GM12878 (cell line): Measurements from ENCODE around the gene ITGA11. TPM values are rescaled to one million over a fixed set of nuclear protein-coding genes. Genes with fewer than 3 reads are reported as not detected.

ENCODE experiments used
- ATAC-seq: fragments of 200-7000 bp; cut with Tn5 transposase; 3 replicates; pipeline ENCODE4 v1.9.1; 2020; ENCODE audit warnings: mild to moderate bottlenecking, moderate library complexity
- BruUV-seq: library from RNA; stranded (reverse); fragments of 400-500 nt; replicated peaks from 2 replicates; lab custom pipeline; 2021; lab: Mats Ljungman, UMichigan
- CTCF ChIA-PET: fragments of 300-600 bp; sonication (Branson Sonifier 250); formaldehyde crosslinking; extraction: SDS; loops from one replicate; lab custom pipeline; 2021; ENCODE audit warnings: inconsistent platforms; lab: Yijun Ruan, JAX
- POLR2A ChIA-PET: fragments of 350-600 bp; formaldehyde crosslinking; extraction: SDS; loops from one replicate; lab custom pipeline; 2021; ENCODE audit warnings: inconsistent platforms; lab: Charles Lee
- RAD21 ChIA-PET: fragments of 300-600 bp; sonication (Branson Sonifier 250); formaldehyde crosslinking; loops from one replicate; lab custom pipeline; 2023; ENCODE audit warnings: antibody characterized with exemption; ENCODE audit not compliant: unreplicated experiment; lab: Charles Lee
- SMC1A ChIA-PET: fragments of 300-600 bp; sonication (Branson Sonifier 250); formaldehyde crosslinking; loops from one replicate; lab custom pipeline; 2023; ENCODE audit not compliant: unreplicated experiment, uncharacterized antibody; lab: Charles Lee
- DNase-seq: peaks from one replicate; pipeline ENCODE4 v3.0.0-alpha.2; 2011; ENCODE audit warnings: low read depth, low spot score
- FAIRE-seq: peaks from 3 replicates; lab custom pipeline; 2011; peaks lifted over from hg19 to GRCh38; lab: Jason Lieb, UNC
- H2AFZ ChIP-seq: 2 replicates; pipeline ENCODE4 v1.6.0; 2011; ENCODE audit warnings: low read depth, low read length, control low read depth; ENCODE audit not compliant: control insufficient read depth
- H3K27ac ChIP-seq: 2 replicates; pipeline ENCODE4 v1.5.1; 2011; ENCODE audit warnings: control low read depth; ENCODE audit not compliant: control insufficient read depth, insufficient read depth
- H3K27me3 ChIP-seq, 2 experiments: replicated peaks in 1 of 2; 2 replicates each; pipeline versions ENCODE4 v1.6.0 to v1.6.1; 2011; ENCODE audit warnings: low read length in 1 of 2; ENCODE audit not compliant: control insufficient read depth in 2 of 2, insufficient read depth in 2 of 2
- H3K36me3 ChIP-seq, 2 experiments: 2 replicates each; pipeline ENCODE4 v1.5.1; 2011; ENCODE audit warnings: low read length in 1 of 2; ENCODE audit not compliant: control insufficient read depth in 2 of 2, insufficient read depth in 2 of 2
- H3K4me1 ChIP-seq: 2 replicates; pipeline ENCODE4 v1.6.1; 2011; ENCODE audit warnings: mild to moderate bottlenecking, low read length, moderate library complexity, mixed read lengths; ENCODE audit not compliant: control insufficient read depth, insufficient read depth
- H3K4me2 ChIP-seq: 2 replicates; pipeline ENCODE4 v1.6.0; 2011; ENCODE audit warnings: control low read depth; ENCODE audit not compliant: control insufficient read depth, insufficient read depth
- H3K4me3 ChIP-seq: fragments of 200-600 bp; sonication (generic); 2 replicates; pipeline ENCODE4 v1.5.1; 2016
- H3K79me2 ChIP-seq: 2 replicates; pipeline ENCODE4 v1.6.0; 2011; ENCODE audit warnings: low read length; ENCODE audit not compliant: control insufficient read depth, insufficient read depth
- H3K9ac ChIP-seq: 2 replicates; pipeline ENCODE4 v1.8.0; 2011; ENCODE audit warnings: low read length, control low read depth, mixed read lengths; ENCODE audit not compliant: control insufficient read depth, insufficient read depth
- H3K9me3 ChIP-seq: replicated peaks from 3 replicates; pipeline ENCODE4 v1.5.1; 2011; ENCODE audit warnings: mild to moderate bottlenecking, low read length; ENCODE audit not compliant: control insufficient read depth, insufficient read depth
- H4K20me1 ChIP-seq: 2 replicates; pipeline ENCODE4 v1.6.0; 2011; ENCODE audit not compliant: control insufficient read depth, insufficient read depth
- CEBPZ ChIP-seq: fragments of 150-350 bp; IDR thresholded peaks from 2 replicates; pipeline ENCODE4 v1.6.1; 2016; ENCODE audit warnings: low read depth, low read length
- E2F4 ChIP-seq: IDR thresholded peaks from 2 replicates; pipeline ENCODE4 v1.6.1; 2012; ENCODE audit warnings: low read depth, low read length, improper control_type of control experiment
- NBN ChIP-seq: fragments of 450-650 bp; IDR thresholded peaks from 2 replicates; pipeline ENCODE4 v1.6.1; 2016
- PML ChIP-seq: IDR thresholded peaks from 2 replicates; pipeline ENCODE4 v1.6.1; 2012; ENCODE audit warnings: low read length, inconsistent platforms
- WRNIP1 ChIP-seq: IDR thresholded peaks from 2 replicates; pipeline ENCODE4 v1.6.1; 2011; ENCODE audit warnings: low read depth, low read length, improper control_type of control experiment, borderline replicate concordance
- WGBS: methylation state at CpG from one replicate; pipeline ENCODE4 v1.1.6; 2016; ENCODE audit warnings: low lambda C conversion rate; ENCODE audit not compliant: insufficient replicate concordance, insufficient coverage; ENCODE audit errors: missing lambda C conversion rate; 5-methylcytosine and 5-hydroxymethylcytosine counted together
- in situ Hi-C: fragments of 300-500 bp; cut with MboI; formaldehyde crosslinking; loops from 9 replicates; pipeline ENCODE4 v1.14.3; 2018; ENCODE audit warnings: mixed read lengths
- intact Hi-C: fragments of 100-400 bp; cut with micrococcal nuclease; formaldehyde crosslinking; loops from one replicate; pipeline ENCODE4 v1.14.2; 2022; ENCODE audit not compliant: unreplicated experiment
- polyA plus RNA-seq, 11 experiments: library from polyadenylated mRNA; depleted of rRNA in 4 of 11; unstranded in 6 of 11; stranded (reverse) in 5 of 11; fragments of >200 nt; fragmentation: Nextera tagmentation in 4 of 11; fragmentation: Illumina TruSeq in 1 of 11; extraction: Ambion mirVana in 4 of 11; extraction: Trizol in 1 of 11; gene quantifications; 1 replicate in 1 of 11; 2 replicates in 10 of 11; pipeline versions ENCODE4 v1.2.1 to v1.2.3, GENCODE V29; 2011 to 2016; ENCODE audit warnings: inconsistent platforms in 2 of 11, missing spikeins in 2 of 11, low read depth in 1 of 11
- total RNA-seq, 4 experiments: library from RNA; depleted of rRNA in 3 of 4; stranded (reverse); fragments of >200 nt in 3 of 4; fragmentation: Illumina TruSeq in 1 of 4; extraction: Trizol in 1 of 4; gene quantifications; 2 replicates each; pipeline versions ENCODE4 v1.2.1 to v1.2.3, GENCODE V29; 2013 to 2021

Gene ITGA11
- total and polyA plus RNA-seq, 10 of the 15 experiments (the other 5 are each of a cell fraction or from before 2014, with no cell fraction given), result under 0.01 to 0.36 (median 0.13) TPM; not detected in 1

GRCh38 chr15:68442041-68442440 is 10.1 kb upstream of the ITGA11 start:
- DNase-seq (no peak), ATAC-seq (no peak; the same call in 1 of the 3 replicates), FAIRE-seq (no peak)
- intact Hi-C loops (no loop called here), in situ Hi-C loops (no loop called here)
- Histone ChIP-seq H3K9ac (no peak overlapping the region), H3K79me2 (no peaks in the 10 kb centered on the region), H3K9me3 (no peaks in the 10 kb centered on the region; the same call in 2 of the 3 replicates), H2AFZ (no peak overlapping the region), H3K27ac (no peak overlapping the region), H3K4me2 (no peak overlapping the region), H3K4me3 (no peak overlapping the region), H3K4me1 (no peaks in the 10 kb centered on the region), H3K36me3 (no peaks in the 10 kb centered on the region), H4K20me1 (no peaks in the 10 kb centered on the region), H3K27me3 (0 out of 4 replicates have a peak, but pooled peaks cover 0 to 3% of the 10 kb centered on the region in 2 experiments)
- TF ChIP-seq E2F4, result no peak
- ChIA-PET POLR2A (no interaction called here), CTCF (interaction anchor here (1.0 kb wide), 1 partner anchor 433 kb away, joined by 3 read pairs; no protein-coding TSS in a partner anchor), SMC1A (interaction anchor here (0.8 to 1.0 kb wide), 2 partner anchors 9 to 248 kb away, joined by 4 read pairs; no protein-coding TSS in a partner anchor), RAD21 (no interaction called here)
- 59% methylated on average over 4 of the region's 4 CpGs for WGBS
- BruUV-seq, result no TSS peak

GRCh38 chr15:68441045-68441743 is 9.2 kb upstream of the ITGA11 start:
- ChIA-PET POLR2A (no interaction called here), RAD21 (no interaction called here), CTCF (no interaction called here), SMC1A (interaction anchor here (0.8 kb wide), 1 partner anchor 249 kb away, joined by 4 read pairs; no protein-coding TSS in a partner anchor)
- intact Hi-C loops, result no loop called here
- H2AFZ ChIP-seq, result no peak overlapping the region
- 29% methylated on average over 3 of the region's 3 CpGs for WGBS
- BruUV-seq, result no TSS peak
- no peak overlapping the region for H3K4me2 ChIP-seq
- H3K4me1 ChIP-seq, result no peaks in the 10 kb centered on the region
- H3K4me3 ChIP-seq, result no peak overlapping the region
- H3K79me2 ChIP-seq, result no peaks in the 10 kb centered on the region
- no peak overlapping the region for H3K9ac ChIP-seq
- H3K9me3 ChIP-seq, result no peaks in the 10 kb centered on the region; the same call in 2 of the 3 replicates
- 0 out of 4 replicates have a peak, but pooled peaks cover 0 to 3% of the 10 kb centered on the region in 2 experiments for H3K27me3 ChIP-seq
- no peak for DNase-seq
- H3K36me3 ChIP-seq, result no peaks in the 10 kb centered on the region
- FAIRE-seq, result no peak
- TF ChIP-seq WRNIP1 (no peak), NBN (no peak), CEBPZ (no peak), PML (no peak)
- TF ChIP-seq, all 136 proteins: peak for 0
- in situ Hi-C loops, result no loop called here
- H4K20me1 ChIP-seq, result no peaks in the 10 kb centered on the region
- ATAC-seq, result no peak
- H3K27ac ChIP-seq, result no peak overlapping the region
